GM19238 (cell line): ENCODE measurements around the gene MRPS34.
"Not testable (repeated sequence)": the region's sequence is repeated elsewhere in the genome, so short reads cannot be mapped to it uniquely, and the experiment has no call there.

Experiments used
- DNase-seq: peaks from one replicate; pipeline ENCODE4 v3.0.0; 2011; ENCODE audit warnings: low spot score; ENCODE audit not compliant: insufficient read length

The MRPS34 gene

DNA sequence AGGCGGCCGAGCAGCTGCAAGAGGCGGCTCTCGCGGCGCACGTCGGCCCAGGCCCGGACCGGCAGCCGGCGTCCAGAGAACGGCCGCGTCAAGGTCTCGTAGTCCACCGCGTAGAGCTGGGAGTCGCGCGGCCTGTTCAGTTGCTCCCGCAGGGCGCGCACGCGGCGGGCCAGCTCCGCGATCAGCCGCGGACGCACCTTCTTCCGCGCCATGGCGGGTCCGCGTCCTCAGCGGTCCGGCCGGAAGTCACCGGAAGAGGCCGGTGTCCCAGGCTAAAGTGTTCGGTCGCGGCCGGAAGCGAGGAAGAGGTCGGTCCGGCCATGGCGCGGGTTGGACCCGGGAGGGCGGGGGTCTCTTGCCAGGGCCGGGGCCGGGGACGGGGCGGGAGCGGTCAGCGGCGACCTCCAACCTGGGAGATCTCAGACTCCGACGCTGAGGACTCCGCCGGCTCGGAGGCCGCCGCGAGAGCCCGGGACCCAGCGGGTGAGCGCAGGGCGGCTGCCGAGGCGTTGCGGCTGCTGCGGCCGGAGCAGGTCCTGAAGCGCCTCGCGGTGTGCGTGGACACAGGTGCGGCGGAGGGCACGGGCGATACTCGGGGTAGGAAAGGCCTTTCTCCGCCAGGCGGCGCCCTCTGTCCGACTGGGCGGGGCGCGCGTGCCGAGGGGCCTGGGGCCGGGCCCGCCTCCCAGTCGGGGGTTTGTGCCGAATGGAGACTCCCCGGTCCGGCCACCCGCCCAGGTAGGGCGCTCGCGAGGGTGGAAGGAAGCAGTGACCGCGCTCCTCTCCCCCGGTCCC is at the start of gene MRPS34:
Gene MRPS34 (minus strand): TSS at position 227 of the 795 bp plus-strand sequence. CDS start 15 bp downstream, at position 212.
- peak; percentile 89 for DNase-seq

DNA sequence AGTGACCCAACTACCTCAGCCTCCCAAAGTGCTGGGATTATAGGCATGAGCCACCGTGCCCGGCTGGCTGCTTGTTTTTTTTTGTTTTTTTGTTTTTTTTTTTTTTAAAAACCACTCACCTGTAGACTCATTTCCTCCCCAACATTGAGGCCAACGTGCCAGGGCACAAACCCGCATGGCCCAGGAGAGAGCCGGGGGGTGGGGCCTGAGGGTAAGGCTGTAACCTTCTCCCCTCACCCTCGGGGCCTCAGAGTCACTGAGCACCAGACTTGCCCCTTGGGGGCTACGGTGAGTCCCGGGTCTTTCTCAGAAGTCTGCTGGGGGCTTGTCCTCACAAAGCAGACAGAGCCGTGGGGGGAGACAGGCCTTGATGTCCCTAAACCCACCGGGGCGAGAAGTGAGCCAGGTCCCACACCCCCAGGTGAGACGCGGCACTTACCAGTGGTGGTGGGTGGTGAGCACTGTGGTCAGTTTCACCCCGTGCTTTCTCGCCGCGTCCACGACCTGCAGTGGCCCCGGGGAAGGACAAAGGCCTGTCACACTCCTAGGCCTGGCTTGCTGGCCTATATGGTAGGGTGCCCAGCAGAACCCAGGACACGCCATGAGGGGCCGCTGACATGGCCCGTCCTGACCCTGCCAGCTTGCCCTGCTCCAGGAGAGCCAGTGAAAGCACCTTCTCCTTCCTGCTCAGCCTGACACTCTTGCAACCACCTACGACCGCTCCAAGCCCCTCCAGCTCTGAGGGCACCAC is 49.1 kb upstream of the MRPS34 start:
- DNase-seq, result no peak

DNA sequence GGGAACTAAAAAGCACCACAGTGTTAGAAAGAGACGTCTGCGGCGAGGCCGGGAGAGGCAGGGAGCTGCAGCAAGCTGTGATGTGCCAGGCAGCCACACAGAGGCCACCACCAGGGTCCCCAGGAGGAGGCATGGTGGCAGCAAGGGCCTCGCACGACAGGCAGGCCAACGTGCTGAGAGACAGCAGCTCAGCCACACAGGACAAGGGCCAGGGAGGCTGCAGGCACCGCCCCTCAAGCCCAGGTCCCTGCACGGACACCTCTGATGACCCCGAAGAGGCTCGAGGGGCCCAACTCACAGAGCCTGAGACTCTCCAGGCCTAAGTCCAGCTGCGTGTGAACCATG is 48.0 kb upstream of the MRPS34 start:
- DNase-seq, result no peak

DNA sequence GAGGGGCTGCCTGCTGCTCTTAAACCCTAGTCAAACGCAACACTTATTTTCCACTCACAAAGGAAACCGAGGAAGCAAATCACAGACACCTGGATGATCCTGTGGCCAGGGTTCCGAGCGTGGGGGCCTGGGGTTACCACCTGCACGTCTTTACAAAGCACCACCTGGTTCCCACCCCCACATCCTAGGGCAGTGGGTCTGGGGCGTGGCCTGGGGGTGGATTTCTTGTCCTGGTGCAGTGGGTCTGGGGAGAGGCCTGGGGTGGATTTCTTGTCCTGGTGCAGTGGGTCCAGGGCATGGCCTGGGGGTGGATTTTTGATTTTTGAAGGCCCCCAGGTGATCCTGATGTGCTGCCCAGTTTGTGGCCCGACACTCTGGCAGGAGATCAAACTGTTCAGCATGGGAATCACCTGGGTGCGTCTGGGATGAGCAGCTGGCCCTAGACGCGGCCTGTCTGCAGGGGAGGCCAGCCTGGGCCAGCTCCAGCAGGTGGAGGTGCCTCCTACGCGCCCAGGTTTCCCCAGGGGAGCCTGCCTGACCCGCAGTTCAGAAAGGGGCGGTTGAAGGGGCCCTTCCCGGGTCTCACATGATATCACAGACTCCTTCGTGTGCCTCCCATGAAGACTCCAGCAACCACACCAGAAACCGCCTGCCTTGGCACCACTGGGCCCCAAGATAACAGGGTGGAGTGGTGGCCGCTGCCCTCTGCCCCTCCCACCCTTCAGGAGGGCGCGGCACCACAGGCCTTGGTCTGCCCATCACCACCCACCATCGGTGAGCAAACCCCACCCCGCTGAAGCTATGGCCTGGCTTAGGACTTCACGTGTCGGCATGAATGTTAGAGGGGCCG is 47.4 kb upstream of the MRPS34 start:
- DNase-seq, result no peak

DNA sequence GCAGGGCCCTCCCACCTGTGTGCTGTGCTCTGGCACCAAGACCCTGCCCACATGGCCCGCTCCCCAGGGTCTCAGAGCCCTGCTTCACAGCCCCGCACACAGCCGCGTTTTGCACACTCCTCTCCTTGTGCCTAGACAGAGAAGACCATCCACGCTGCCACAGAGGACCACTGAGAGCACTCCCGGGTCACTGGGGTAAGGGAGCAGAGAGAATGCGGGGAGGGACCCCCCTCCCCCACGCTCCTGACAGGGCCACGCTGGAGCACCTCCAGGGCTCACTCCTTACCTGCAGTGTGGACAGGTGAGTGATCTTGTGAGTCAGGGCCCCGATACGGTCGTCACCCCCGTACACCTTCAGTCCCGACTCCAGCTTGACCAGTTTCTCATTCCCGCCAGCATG is 46.7 kb upstream of the MRPS34 start:
- DNase-seq, result no peak

DNA sequence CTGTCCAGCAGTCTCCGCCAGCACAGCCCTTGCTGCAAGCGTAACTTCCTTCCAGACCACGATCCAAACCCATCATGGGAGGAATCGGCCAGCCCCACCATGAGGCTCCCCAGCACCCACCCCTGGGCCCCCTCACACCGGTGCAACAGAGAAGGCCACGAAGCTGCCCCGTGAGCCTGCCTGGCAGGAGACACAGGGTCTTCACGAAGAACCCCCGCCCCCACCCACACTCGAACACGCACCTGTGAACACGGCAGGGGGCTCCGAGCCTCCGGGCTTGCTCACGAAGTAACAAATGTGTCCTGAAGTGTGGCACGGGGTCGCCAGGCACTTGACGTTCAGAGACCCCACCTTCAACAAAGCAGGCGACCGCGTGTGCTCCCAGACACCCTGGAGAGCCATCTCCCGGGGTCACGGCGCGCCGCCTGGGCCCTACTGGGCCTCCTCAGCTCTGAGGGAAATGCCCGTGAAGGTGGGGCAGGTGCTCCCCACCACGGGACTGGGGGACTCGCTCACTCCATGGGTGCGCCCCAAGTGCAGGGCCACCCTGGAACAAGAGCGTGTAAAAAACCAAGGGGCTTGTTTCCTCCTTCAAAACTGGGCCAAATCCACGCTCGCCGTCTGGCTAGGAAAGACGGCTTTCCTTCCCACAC is 46.1 kb upstream of the MRPS34 start:
- DNase-seq, result no peak

DNA sequence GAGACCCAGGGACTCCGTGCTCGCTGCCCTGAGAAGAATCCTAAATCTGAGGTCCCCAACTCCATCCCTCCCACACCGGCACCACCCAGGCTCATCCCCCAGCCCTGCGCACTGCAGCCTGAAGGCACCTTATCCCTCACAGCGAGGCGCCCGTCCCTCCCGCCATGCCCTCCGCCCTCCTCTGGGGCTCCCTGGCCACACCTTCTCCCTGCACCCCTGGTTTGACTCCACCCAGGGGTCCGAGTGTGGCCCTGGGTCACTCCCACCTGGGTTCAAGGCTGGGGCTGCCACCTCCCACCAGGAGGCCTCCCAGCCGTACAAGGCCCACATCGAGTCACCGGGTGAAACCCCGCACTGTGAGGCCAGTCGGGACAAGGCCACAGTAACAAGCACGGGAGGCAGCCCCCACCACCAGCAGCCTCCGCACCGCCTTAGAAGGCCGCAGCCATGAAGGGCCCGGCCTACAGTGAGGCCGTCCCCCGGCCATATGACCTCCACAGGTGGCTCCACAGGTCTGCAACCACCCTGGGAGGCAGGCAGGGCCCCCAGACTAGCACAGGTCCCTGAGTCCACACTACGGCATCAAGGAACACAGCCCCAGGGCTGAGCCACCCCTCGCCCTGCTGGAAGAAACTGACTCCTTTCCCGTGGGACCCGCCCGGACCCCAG is 45.4 kb upstream of the MRPS34 start:
- no peak for DNase-seq

DNA sequence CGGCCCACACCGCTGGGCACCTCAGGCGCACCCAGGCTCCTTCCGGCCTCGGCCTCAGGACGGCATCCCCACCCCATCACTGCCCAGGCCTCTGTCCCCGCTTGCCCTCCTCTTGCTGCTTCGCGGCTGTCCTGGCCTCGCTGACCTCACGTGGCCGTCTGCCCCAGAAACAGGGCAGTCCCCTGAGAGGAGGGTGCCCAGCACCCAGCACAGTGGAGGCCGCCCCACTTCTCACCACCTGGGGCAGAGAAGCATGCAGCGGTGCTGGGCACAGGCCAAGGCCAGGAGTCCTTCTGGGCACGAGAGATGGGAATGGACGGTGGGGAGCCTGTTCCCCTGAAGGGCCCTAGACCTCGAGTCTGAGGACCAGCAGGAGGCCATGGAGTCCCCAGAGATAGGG is 44.8 kb upstream of the MRPS34 start:
- DNase-seq, result no peak

DNA sequence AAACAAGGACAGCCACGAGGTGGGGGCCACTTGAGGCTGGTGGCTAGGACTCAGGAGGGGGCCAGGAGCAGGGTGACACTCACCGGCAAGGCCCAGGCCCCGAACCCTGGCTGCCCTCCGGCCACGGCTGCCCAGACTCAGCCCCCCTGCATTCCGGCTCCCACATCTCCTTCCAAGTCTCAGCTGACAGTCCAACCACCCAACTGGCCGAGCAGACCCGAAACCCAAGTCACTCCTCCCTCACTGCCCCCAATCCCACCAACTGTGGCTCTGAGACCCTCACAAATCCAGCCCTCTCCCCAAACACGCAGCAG is 44.3 kb upstream of the MRPS34 start:
- DNase-seq, result no peak

DNA sequence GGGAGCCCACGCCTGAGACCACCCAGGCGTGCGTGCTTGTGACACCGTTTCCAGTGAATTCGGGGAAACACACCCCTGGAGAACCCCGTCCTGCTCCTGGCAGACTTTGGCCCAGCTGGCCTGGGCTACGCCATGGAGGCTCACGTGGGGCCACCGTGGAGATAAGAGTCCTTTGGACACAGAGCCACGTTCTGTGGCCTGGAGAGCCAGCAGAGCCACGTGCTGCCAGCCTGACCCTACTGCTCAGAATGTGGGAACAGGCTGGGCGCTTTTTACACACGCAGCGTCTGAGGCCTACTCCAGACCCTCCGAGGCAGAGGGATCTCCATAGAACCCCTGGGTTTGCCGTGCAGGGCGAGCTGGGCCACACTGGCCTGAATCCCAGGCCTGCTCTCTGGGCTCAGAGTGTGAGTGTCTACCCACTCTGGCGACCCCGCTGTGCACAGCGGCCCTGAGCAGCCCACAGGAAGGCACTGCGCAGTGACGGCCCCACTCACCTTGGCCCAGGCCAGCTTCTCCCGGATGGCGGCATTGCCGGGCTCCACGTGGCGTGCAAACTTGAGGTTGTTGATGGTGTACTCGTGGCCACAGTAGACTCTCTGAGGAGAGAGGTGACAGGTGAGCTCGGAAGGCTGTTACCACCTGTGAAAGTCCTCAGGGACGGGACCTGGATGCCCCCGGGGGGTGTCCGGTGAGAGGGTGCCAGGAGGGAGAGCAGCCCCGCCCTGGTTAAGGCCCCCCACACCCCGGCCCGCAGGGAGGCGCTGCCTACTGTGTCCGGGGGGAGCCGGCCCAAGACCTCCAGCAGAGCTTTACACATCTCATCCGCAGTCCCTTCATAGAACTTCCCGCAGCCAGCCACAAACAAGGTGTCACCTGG is 43.7 kb upstream of the MRPS34 start:
- no peak for DNase-seq

DNA sequence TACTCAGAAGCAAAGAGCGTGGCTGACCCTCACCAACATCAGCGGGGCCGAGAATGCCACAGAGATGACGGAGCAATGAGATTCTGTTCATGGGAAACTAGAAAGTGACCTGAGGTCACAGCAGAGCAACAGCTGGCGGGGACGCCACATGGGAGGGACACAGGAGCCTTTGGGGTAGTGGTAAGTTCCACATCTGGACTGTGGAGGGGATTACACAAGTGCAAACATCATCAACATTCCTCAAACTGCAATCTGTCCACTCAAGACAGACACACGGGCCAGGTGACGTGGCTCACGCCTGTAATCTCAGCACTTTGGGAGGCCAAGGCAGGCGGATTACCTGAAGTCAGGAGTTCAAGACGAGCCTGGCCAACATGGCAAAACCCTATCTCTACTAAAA is 42.5 kb upstream of the MRPS34 start:
- DNase-seq, result no peak

DNA sequence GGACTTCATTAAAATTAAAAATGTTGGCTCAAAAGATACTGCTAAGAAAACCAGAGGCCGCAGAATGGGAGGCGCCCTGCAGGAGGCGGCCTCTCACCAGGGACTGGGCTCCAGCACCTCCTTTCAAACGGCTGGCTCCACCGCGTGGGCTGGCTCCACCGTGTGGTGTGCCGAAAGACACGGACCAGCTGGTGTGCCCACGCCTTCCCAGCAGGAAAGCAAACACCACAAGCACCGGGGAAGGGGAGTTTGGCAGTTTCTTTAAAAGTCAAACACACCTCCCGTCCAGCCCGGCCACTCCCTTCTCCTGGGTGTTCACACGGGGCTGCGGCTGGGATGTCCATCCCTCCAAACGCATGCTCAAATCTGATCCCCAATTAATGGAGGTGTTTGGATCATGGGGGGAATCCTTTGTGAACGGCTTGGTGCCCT is 39.8 kb upstream of the MRPS34 start:
- DNase-seq, result no peak

DNA sequence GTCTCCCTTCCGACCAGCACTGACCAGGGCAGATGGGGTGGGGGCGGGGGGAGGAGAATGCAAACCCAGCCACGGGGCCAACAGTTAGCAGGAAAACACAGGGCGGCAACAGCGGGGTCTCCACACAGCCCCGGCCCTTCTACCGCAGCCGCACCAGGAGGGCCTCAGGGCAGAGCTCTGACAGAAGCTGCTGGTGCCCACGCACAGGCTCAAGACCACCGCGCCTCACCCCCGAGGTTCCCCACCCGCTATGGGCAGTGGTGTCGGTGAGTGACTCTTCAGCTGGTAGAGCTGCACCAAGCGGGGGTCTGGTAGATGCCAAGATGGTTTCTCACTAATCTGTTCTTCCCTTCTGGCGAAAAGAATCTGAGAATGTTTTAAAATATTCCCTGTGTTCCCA is 37.6 kb upstream of the MRPS34 start:
- DNase-seq, result no peak

DNA sequence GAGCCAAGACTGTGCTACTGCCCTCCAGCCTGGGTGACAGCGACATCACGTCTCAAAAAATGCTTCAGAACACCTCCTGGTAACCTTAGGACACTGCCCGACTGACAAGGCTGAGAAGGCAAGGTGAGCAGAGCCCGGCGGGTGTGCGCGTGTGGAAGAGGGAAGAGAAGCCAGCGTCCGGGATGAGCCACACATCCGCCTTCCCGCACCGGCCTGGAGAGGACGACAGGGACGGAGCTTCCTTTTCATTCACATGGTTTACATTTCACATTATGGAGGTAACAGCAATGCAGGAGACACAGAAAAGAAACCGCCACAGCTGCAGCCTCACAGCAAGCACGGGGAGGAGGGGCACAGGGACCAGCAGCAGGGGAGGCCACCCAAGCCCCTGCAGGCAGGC is 37.2 kb upstream of the MRPS34 start:
- no peak for DNase-seq

DNA sequence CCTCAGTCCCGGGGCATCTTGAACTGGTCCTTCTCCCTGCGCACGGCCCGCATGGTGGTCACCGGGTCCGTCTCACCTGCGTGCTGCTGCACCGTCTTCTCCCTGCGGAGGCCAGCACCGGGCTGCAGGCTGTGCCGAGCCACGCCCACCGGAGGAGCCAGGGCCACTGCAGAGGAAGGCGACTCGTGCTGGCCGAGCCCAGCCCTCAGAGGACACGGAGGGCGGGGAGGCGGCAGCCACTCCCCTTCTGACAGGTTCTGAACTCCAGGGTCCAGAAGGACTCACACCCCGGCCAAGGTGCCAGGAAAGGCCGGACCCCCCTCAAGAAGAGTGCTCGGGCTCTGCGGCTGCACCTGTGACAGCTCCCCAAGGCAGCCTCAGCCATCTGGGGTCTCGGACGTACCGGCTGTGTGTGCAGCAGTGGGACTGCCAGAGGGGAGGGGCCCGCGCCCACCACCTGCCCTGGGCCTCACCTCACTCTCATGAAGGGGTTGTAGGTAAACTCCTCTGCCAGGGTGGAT is 36.4 kb upstream of the MRPS34 start:
- no peak for DNase-seq

DNA sequence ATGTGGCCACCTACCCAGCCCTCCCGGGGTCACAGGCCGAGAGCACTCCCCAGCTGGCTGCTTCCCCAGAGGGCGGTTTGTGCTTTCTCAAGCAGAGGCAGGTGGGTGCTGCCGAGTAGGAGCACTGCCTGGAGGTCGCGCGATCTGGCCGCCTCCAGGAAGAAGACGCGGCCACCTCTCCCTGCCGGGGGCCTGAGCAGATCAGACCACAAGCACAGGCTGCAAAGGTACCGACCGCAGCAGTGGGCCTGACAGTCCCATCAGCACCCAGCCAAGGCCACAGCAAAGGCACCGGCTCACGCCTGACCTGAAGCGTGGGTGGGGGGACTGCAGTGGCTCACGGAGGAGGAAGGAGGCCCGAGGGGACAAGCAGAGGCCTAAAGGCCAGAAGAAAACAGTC is 35.8 kb upstream of the MRPS34 start:
- no peak for DNase-seq

DNA sequence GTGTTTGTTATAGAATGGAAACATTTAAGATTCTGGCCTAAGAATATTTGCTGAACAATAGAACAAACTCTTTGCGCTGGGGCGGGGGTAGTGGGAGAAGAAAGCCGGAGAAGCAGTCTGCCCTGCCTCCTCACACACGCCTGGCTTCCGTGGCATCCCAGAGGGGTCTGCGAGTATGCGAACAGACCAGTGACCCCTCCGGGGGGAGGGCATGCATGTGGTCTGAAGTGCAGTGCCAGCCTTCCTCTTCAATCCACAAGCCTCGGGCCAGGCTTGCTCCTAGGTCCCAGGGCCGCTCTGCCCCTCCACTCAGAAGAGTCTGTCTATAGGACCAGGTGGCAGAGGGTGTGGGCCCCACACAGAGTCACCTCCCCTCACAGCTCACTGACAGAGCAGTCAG is 34.7 kb upstream of the MRPS34 start:
- DNase-seq, result no peak

DNA sequence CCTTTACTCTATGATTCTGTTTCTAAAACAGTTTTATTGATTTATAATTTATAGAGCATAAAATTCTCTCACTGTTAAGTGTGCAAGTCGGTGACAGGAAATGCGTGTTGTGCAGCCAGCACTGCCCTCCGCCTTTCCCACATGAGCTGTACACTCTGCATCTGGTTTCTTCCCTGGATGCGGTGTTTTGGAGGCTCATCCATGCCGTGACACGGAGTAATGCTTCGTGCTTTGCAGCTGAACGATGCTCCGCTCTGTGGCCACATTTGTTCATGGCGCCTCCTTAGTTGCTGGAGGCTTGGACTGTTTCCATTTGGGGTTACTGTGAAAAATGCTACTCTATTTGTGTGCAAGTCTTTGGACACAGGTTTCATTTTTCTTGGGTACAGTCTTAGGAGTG is 27.8 kb upstream of the MRPS34 start:
- DNase-seq, result no peak

DNA sequence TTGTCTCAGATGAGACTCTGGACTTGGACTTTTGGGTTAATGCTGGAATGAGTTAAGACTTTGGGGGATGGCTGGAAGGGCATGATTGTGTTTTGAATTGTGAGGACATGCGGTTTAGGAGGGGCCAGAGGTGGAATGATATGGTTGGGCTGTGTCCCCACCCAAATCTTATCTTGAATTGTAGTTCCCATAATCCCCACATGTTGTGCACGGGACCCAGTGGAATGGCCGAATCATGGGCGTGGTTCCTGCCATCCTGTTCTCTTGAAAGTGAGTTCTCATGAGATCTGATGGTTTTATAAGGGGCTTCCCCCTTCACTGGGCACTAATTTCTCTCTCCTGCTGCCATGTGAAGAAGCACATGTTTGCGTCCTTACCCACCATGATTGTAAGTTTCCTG is 26.3 kb upstream of the MRPS34 start:
- DNase-seq, result not testable (repeated sequence)
